ENCODE measurements around the gene CLEC3A.

DNA sequence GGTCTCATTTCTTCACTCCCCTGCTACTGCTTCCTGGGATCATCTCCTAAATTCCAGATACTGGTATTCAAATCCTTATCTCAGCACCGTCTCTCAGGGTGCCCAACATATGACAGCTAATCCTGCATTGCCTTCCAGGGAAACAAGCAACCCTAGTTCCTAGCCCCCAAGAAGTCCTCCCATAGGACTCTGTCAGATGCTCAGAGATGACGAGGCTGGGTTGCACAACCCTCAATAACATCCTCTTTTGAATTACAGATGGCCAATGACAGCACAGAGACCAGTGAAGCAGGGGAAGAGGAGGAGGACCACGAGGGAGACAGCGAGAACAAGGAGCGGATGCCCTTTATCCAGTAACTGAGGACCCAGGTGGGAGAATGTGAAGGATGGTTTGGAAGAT lies 45.0 kb upstream of the CLEC3A start:
- TF ChIP-seq EZH2 (IDR thresholded peaks at IDR 0.05) (no peak), FOXP2 (optimal IDR thresholded peaks at IDR 0.05; ENCODE audit: control extremely low read depth, extremely low read length, insufficient read depth) (no peak), POLR2AphosphoS5 (IDR thresholded peaks at IDR 0.05; ENCODE audit: borderline replicate concordance, low read depth, low read length) (no peak)

Data from SK-N-MC (cell line).